Mucosa of gallbladder (tissue), 1 donor: ENCODE measurements around the gene CHCT1. TPM values are rescaled to one million over a fixed set of nuclear protein-coding genes. Genes with fewer than 3 reads are reported as not detected.
"Not testable (repeated sequence)": the region's sequence is repeated elsewhere in the genome, so short reads cannot be mapped to it uniquely, and the experiment has no call there.

Experiments used
- DNase-seq: peaks from one replicate; pipeline ENCODE4 v3.0.0-alpha.2; 2020; ENCODE audit warnings: low spot score
- total RNA-seq: library from RNA; stranded (reverse); gene quantifications from one replicate; pipeline ENCODE4 v1.2.1, GENCODE V29; 2021
- donor health status: DM: no; HTN: no; CAD: no.

The CHCT1 gene
- not detected for total RNA-seq

DNA sequence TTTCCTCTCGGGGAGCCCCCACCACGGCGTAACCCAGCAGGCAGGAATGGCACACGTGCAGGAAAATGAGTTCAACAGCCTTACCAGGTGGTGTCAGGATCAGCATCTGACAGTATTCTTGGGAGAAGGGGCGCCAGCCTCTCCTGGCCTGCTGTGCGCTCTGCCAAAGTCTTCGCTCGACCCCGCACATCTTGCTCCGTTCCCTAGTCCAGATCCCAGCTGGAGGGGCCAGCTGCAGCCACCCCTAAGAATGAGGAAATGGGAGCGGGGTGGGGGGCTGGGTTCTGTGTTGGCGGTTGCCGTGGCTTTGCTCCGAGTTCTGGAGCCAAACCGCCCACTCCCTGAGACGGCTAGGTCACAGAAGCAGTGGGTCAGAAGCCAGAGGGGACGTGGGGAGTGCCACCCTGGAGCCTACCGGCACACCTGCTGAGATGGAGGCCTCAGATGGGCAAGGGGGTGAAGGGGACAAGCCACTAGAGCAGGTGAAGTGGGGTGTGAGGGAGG is at the start of gene CHCT1:
Gene CHCT1 (plus strand): TSS at position 328 of the 504 bp plus-strand sequence. CDS start 104 bp downstream, at position 432.
- DNase-seq: no peak

DNA sequence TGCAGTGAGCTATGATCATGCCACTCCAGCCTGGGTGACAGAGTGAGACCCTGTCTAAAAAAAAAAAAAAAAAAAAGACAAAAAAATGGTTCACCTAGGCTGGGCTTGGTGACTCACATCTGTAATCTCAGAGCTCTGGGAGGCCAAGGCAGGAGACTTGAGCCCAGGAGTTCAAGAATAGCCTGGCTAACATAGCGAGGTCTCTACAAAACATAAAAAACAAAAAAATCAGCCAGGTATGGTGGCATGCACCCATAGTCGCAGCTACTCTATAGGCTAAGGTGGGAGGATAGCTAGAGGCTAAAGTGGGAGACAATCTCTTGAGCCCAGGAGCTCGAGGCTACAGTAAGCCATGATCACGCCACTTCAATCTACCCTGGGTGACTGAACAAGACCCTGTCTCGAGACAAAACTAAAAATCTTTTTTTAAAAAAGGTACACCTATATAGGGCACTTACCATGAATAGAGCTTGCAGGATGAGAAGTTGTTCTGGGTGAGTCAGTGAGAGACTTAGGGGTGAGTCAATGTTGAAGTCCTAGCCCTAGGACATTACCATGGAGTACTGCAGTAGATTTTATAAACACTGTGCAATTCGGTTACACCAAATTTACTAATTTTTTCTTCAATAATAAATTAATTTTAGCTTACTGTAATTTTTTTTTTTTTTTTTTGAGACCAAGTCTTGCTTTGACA is 49.4 kb upstream of the CHCT1 start:
- DNase-seq: no peak

- not testable (repeated sequence) for DNase-seq
These were observed 44.1 kb upstream of the CHCT1 start for GRCh38 chr17:60378187-60378586.

DNA sequence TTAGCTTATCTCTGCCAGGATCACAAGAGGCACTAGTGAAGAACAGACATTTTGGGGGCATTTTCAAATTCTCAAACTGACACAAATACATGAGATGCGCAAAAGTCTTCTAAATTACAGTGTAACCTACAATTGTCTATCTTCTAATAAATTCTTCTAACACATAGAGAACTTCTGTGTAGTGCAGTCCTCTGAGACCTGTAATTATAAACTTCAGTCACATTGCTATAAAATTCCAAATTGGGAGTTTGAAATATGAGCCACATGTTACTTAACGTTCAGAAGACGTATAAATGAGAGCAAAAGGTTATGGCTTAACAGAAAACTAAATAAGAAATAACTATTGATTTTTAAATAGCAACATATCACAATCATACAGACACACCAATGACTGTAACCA is 42.8 kb upstream of the CHCT1 start:
- DNase-seq: not testable (repeated sequence)

DNA sequence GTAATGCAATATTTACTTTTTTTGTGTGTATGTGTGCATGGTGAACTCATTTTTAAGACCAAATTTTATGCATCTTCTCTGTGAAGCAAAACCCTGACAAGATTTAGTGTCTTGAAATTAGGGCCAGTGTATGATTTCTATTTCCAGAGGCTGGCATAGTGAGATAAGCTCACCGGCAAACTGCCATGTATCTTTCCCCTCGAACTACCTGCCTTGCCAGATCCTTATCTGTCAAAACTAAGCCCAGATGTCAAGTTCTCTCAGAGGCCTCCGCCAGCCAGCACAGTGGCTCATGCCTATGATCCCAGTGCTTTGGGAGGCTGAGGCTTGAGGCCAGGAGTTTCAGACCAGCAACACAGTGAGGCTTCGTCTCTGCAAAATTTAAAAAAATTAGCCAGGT is 40.3 kb upstream of the CHCT1 start:
- DNase-seq: no peak

DNA sequence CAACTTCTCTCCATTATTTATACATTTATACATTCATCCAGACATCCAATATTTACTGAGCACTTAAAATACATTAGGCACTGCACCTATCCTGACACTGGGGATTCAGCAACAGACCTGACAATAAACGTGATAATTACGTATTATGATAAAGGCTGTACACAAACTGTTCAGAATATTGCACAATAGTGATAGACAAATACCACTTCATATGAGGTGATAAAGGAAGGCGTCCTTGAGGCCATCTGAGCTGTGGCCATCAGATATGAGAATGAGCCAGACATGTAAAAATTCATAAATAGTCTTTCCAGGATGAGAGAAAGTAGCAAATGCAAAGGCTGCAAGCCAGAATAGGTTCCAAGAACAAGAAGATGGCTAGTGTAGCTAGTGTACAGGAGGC is 38.9 kb upstream of the CHCT1 start:
- no peak for DNase-seq

DNA sequence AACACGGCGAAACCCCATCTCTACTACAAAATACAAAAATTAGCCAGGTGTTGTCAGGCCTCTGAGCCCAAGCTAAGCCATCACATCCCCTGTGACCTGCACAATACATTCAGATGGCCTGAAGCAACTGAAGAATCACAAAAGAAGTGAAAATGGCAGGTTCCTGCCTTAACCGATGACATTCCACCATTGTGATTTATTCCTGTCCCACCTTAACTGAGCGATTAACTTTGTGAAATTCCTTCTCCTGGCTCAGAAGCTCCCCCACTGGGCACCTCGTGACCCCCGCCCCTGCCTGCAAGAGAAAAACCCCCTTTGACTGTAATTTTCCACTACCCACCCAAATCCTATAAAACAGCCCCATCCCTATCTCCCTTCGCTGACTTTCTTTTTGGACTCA is 37.4 kb upstream of the CHCT1 start:
- DNase-seq: not testable (repeated sequence)

- DNase-seq: no peak
These were observed 35.9 kb upstream of the CHCT1 start for GRCh38 chr17:60386147-60387058.

GRCh38 chr17:60387666-60388065 is 34.6 kb upstream of the CHCT1 start:
- DNase-seq: no peak

DNA sequence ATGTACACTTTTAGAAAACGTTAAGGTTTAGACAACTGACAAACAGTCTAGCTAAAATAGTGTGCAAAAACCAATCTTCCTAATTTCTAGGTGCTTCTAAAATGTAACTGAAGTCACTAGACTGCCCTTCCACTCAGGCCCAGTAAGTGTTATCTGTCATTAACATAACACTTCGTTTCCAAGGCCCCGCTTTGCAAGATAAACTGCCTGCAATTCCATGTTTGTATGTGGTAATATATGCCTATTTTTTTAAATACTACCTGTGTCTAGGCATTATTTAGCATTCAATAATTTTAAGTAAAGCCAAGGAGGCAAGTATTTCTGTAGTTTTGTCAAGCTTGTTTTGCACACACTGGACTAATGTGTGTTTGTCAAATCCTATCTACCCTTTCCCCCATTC is 33.5 kb upstream of the CHCT1 start:
- DNase-seq: no peak

DNA sequence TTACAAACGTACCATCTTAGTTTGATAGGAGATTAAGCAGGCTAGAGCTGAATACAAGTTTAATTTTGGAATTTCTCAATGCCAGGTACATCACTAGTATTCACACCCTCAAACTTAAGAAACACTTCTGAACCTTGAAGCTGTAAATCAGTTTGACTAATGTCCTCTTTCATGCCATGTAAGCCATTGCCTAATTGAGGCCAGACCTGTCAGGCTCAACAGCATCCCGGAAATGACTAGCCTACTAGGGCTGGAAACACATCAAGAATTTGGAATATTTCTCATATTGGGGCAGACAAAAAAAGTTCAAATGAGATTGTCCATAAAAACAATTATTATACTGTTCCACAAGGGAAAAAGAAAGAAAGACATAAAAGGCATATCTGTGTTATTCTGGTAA is 32.1 kb upstream of the CHCT1 start:
- DNase-seq: no peak

GRCh38 chr17:60390925-60391470 is 31.3 kb upstream of the CHCT1 start:
- no peak for DNase-seq

GRCh38 chr17:60391471-60392041 is 30.7 kb upstream of the CHCT1 start:
- DNase-seq: peak; percentile 11

DNA sequence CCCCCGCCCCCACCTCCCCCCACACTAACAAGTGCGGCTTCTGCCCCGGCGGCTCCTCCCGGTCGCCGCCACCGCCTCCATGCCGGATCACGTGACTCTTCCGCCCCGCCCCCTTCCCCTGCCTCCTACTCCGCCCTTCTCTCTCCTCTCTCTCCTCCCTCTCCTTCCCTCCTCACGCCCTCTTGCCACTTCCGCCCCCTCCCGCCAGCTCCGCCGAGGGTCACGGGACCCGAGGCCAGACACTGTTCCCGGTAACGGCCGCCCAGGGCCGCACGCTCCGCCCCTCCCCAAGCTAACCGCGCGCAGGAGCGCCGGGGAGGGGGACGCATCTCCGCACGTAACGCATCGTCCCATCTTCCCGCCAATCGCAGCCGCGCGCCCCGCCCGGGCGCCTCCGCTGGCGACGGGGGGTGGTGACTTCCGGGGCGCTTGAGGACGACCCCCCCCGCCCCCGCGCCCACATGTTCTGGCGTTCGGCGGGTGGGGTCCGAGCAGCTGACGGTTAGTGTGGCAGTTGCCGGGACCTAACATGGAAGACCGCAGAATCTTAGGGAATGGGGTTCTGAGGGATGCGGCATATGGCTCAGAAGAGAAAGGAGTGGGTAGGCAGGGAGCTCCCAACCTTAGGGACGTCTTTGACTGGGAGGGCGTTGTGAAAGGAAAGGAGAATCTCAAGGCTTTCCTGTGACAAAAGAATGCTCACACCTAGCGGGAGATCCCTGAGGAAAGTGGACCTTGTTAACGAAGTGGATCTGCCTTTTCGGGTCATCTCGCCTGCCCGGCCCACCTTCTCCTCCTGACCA is 30.0 kb upstream of the CHCT1 start, which contains the start of gene USP32:
Gene USP32 (minus strand): TSS at position 92 of the 803 bp plus-strand sequence. CDS start 194 bp downstream, outside the sequence.
- peak; percentile 99 for DNase-seq

- DNase-seq: peak; percentile 46
These were observed 29.2 kb upstream of the CHCT1 start for GRCh38 chr17:60392845-60393702.

DNA sequence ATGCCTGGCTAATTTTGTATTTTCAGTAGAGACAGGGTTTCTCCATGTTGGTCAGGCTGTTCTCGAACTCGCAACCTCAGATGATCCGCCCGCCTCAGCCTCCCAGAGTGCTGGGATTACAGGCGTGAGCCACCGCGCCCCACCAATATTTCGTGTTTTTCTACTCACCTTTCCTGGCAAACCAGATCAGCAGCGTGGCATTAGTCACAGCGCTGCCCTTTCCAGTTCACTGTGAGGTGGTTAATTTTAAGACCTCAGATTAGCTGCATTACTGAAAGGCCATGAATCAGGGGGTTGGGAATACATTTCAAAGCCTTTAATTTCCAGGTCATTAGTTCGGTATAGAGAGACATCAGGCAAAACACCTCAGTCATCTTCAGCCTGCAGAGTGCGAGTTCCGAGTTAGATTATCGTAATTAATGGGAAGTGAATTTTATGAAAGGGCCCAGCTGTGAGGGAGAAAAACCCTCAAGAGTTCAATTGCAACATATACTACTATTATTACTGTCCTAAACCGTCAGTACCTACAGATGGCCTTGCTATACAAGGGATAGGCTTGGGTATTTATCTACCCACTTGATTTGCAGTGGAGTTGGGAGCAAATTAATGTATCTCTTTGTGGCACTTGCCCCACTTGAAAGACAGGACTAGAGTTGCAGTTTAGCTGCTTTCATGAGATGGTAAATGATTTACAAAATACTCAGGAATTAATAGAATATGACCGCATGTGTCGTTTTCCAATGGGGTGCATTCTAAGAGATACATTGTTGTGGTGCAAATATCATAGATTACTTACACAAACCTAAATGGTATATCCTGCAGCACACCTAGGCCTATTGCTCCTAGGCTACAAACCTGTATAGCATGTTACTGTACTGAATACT is 28.2 kb upstream of the CHCT1 start:
- no peak for DNase-seq

DNA sequence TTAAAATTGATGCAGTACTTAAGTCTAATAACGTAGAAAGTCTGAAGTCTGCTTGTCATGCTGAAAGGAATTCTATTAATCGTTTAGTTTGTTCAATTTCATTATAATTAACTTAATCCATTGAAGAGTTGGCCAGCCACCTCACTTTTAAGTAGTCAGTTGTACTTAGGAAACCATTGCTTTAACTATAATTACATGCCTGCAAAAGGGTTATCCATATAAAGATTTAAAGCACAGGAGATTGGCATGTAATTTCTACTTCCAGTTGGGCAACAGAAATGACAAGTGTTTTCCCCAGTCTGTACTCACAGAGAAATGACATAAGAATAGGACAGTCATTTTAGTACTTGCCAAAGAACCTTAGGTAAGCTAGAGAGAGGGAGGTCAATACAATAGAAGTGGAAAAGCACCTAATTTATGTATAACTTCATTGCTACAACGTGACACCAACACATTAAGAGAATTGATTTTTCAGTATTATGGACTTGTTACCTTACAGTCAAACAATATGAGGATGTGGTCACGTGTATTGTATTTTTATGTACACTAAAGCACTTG is 26.7 kb upstream of the CHCT1 start:
- DNase-seq: no peak

GRCh38 chr17:60396412-60396811 is 25.9 kb upstream of the CHCT1 start:
- no peak for DNase-seq
